ENCODE measurements around the gene SLC25A33.
"Not testable (repeated sequence)": the region's sequence is repeated elsewhere in the genome, so short reads cannot be mapped to it uniquely, and the experiment has no call there.

SLC25A33 gene

DNA sequence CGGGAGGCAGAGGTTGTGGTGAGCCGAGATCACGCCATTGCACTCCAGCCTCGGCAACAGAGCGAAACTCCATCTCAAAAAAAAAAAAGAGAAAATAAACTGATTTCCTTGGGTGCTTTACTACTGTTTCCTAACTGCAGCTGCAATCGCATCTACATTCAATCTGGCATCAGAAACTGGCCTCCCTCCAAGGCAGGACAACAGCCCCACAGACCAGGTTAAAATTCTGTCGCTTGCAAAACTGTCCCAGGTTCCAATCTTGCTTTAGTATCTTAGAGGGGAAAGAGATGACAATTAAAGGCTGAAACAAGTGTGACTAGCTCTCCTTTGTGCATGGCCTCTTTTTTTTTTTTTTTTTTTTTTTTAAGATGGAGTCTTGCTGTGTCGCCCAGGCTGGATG is 32.4 kb upstream of the SLC25A33 start:
- no peak overlapping the region for H3K27ac ChIP-seq (ENCODE audit: poor library complexity, severe bottlenecking)
- no peak for DNase-seq (ENCODE audit: low spot score)
- TF ChIP-seq, protein P1, sequence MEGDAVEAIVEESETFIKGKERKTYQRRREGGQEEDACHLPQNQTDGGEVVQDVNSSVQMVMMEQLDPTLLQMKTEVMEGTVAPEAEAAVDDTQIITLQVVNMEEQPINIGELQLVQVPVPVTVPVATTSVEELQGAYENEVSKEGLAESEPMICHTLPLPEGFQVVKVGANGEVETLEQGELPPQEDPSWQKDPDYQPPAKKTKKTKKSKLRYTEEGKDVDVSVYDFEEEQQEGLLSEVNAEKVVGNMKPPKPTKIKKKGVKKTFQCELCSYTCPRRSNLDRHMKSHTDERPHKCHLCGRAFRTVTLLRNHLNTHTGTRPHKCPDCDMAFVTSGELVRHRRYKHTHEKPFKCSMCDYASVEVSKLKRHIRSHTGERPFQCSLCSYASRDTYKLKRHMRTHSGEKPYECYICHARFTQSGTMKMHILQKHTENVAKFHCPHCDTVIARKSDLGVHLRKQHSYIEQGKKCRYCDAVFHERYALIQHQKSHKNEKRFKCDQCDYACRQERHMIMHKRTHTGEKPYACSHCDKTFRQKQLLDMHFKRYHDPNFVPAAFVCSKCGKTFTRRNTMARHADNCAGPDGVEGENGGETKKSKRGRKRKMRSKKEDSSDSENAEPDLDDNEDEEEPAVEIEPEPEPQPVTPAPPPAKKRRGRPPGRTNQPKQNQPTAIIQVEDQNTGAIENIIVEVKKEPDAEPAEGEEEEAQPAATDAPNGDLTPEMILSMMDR (IDR thresholded peaks at IDR 0.05; ENCODE audit: poor library complexity, severe bottlenecking): no peak
- no peak for ATAC-seq (ENCODE audit: low read depth)
- H3K27me3 ChIP-seq (ENCODE audit: insufficient read depth, poor library complexity, severe bottlenecking): no peaks in the 10 kb centered on the region
- no peaks in the 10 kb centered on the region for H3K4me1 ChIP-seq (ENCODE audit: insufficient read depth, poor library complexity, severe bottlenecking)
- no peaks in the 10 kb centered on the region for H3K36me3 ChIP-seq (ENCODE audit: low read depth)
- no peaks in the 10 kb centered on the region for H3K9me3 ChIP-seq (ENCODE audit: severe bottlenecking)
- no peak overlapping the region for H3K4me3 ChIP-seq (ENCODE audit: severe bottlenecking)

DNA sequence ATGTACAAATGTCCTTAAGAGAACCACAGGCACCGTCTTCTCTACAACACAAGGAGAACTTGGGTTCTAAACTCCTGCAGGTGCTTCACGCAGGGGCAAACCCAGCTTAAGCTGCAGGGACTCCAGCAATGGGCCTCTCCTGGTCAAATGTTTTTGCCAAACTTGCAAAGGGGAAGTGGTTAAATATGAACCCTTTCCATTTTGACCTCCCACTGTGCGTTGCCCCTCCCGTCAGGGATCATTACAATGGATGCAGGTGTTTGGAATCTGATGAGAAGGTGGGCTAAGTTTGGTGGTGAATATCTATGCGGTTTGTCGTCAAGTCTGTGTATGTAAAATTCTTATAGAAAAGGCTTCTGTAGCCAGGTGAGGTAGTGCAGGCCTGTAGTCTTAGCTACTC is 29.1 kb upstream of the SLC25A33 start:
- Histone ChIP-seq H3K4me3 (ENCODE audit: severe bottlenecking) (no peak overlapping the region), H3K9me3 (ENCODE audit: severe bottlenecking) (no peaks in the 10 kb centered on the region), H3K27ac (ENCODE audit: poor library complexity, severe bottlenecking) (no peak overlapping the region), H3K4me1 (ENCODE audit: insufficient read depth, poor library complexity, severe bottlenecking) (no peaks in the 10 kb centered on the region), H3K36me3 (ENCODE audit: low read depth) (no peaks in the 10 kb centered on the region), H3K27me3 (ENCODE audit: insufficient read depth, poor library complexity, severe bottlenecking) (no peaks in the 10 kb centered on the region)
- ATAC-seq (ENCODE audit: low read depth) (no peak), DNase-seq (ENCODE audit: low spot score) (no peak)
- TF ChIP-seq, protein P1 (IDR thresholded peaks at IDR 0.05; ENCODE audit: poor library complexity, severe bottlenecking): no peak

DNA sequence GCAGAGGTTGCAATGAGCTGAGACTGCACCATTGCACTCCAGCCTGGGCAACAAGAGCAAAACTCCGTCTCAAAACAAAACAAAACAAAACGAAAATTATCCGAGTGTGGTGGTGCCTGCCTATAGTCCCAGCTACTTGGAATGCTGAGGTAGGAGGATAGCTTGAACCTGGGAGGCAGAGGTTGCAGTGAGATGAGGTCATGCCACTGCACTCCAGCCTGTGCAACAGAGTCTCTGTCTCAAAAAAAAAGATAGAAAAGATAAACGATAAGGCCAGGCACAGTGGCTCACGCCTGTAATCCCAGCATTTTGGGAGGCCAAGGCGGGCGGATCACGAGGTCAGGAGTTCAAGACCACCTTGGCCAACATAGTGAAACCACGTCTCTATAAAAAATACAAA is 23.7 kb upstream of the SLC25A33 start:
- not testable (repeated sequence) for H3K27me3 ChIP-seq (ENCODE audit: insufficient read depth, poor library complexity, severe bottlenecking); H3K4me3 ChIP-seq (ENCODE audit: severe bottlenecking); H3K4me1 ChIP-seq (ENCODE audit: insufficient read depth, poor library complexity, severe bottlenecking); H3K9me3 ChIP-seq (ENCODE audit: severe bottlenecking); H3K27ac ChIP-seq (ENCODE audit: poor library complexity, severe bottlenecking); ATAC-seq (ENCODE audit: low read depth); H3K36me3 ChIP-seq (ENCODE audit: low read depth); DNase-seq (ENCODE audit: low spot score)

DNA sequence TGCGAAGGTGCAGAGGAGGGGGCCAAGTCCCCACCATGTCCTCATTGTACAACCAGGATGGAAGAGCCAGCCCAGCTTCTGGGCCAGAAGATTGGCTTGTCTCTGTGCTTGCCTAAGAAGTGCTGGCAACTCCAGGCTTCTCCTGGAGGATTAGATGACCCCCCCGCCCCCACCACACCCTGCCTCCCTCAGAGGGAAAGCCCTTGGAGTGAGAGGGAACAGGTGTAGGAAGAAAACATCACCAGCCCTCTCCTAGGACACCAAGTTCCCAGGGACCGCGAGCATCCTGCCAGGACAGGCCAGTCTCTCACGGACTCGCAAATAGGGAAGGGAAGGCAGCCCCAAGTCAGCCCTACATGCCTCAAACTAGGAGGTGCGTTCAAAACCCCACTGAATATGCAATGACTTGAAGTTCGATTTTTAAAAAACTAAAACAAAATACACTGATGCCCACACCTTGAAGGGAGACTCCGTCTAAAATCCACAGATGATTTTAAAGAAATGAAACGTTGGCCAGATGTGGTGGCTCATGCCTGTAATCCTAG is 20.7 kb upstream of the SLC25A33 start:
- Histone ChIP-seq H3K9me3 (ENCODE audit: severe bottlenecking) (no peaks in the 10 kb centered on the region), H3K36me3 (ENCODE audit: low read depth) (no peaks in the 10 kb centered on the region), H3K27me3 (ENCODE audit: insufficient read depth, poor library complexity, severe bottlenecking) (no peaks in the 10 kb centered on the region), H3K4me1 (ENCODE audit: insufficient read depth, poor library complexity, severe bottlenecking) (no peaks in the 10 kb centered on the region), H3K27ac (ENCODE audit: poor library complexity, severe bottlenecking) (no peak overlapping the region), H3K4me3 (ENCODE audit: severe bottlenecking) (no peak overlapping the region)
- DNase-seq (ENCODE audit: low spot score): no peak
- TF ChIP-seq, protein P1 (IDR thresholded peaks at IDR 0.05; ENCODE audit: poor library complexity, severe bottlenecking): no peak
- no peak for ATAC-seq (ENCODE audit: low read depth)

- DNase-seq (ENCODE audit: low spot score) (no peak), ATAC-seq (ENCODE audit: low read depth) (no peak)
- no peaks in the 10 kb centered on the region for H3K4me1 ChIP-seq (ENCODE audit: insufficient read depth, poor library complexity, severe bottlenecking)
- H3K36me3 ChIP-seq (ENCODE audit: low read depth): no peaks in the 10 kb centered on the region
- no peak overlapping the region for H3K27ac ChIP-seq (ENCODE audit: poor library complexity, severe bottlenecking)
- no peaks in the 10 kb centered on the region for H3K9me3 ChIP-seq (ENCODE audit: severe bottlenecking)
- TF ChIP-seq, protein P1 (IDR thresholded peaks at IDR 0.05; ENCODE audit: poor library complexity, severe bottlenecking): no peak
- H3K27me3 ChIP-seq (ENCODE audit: insufficient read depth, poor library complexity, severe bottlenecking): no peaks in the 10 kb centered on the region
- H3K4me3 ChIP-seq (ENCODE audit: severe bottlenecking): no peak overlapping the region
These were observed 18.9 kb upstream of the SLC25A33 start for GRCh38 chr1:9520411-9520810.

All from RWPE2 (cell line).